Testis (tissue), 2 donors: ENCODE results near the gene CD151.

Experiments used
- POLR2A ChIP-seq: fragments of 450-650 bp; IDR thresholded peaks from one replicate; pipeline ENCODE4 v1.6.1; 2017; ENCODE audit warnings: antibody characterized with exemption, mild to moderate bottlenecking, moderate library complexity
- TF ChIP-seq, protein P1 (sequence below), 3 experiments: fragments of 450-650 bp in 2 of 3; fragments of 200-600 bp in 1 of 3; sonication (generic) in 1 of 3; IDR thresholded peaks; one replicate each; pipeline ENCODE4 v1.5.1; 2016 to 2019; ENCODE audit warnings: antibody characterized with exemption in 3 of 3, mild to moderate bottlenecking in 2 of 3, moderate library complexity in 1 of 3

DNA sequence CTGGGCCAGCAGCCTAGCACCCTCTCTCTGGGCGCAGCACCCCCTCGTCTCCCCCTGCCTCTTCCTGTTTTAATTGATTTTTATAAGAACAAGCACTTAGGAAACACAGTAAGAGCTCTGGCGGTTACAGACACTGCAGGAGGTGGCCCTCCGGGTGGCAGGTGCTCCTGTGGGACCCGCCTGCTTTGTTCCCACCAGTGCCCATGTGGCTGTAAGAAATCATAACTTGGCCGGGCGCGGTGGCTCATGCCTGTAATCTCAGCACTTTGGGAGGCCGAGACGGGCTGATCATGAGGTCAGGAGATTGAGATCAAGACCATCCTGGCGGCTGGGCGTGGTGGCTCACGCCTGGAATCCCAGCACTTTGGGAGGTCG, 28.3 kb downstream of the CD151 start:
- TF ChIP-seq, protein P1, sequence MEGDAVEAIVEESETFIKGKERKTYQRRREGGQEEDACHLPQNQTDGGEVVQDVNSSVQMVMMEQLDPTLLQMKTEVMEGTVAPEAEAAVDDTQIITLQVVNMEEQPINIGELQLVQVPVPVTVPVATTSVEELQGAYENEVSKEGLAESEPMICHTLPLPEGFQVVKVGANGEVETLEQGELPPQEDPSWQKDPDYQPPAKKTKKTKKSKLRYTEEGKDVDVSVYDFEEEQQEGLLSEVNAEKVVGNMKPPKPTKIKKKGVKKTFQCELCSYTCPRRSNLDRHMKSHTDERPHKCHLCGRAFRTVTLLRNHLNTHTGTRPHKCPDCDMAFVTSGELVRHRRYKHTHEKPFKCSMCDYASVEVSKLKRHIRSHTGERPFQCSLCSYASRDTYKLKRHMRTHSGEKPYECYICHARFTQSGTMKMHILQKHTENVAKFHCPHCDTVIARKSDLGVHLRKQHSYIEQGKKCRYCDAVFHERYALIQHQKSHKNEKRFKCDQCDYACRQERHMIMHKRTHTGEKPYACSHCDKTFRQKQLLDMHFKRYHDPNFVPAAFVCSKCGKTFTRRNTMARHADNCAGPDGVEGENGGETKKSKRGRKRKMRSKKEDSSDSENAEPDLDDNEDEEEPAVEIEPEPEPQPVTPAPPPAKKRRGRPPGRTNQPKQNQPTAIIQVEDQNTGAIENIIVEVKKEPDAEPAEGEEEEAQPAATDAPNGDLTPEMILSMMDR (IDR thresholded peaks at IDR 0.05), result no peak
- TF ChIP-seq POLR2A, result no peak
